GM19395 (cell line): Measurements from ENCODE around the gene TMC4.

Experiments used
- ATAC-seq: cut with Tn5 transposase; IDR thresholded peaks from one replicate; pipeline ENCODE4 v1.9.1; 2021; ENCODE audit warnings: mild to moderate bottlenecking, moderate library complexity; ENCODE audit not compliant: unreplicated experiment

TMC4 gene

GRCh38 chr19:54136086-54136863, 36.7 kb downstream of the TMC4 start:
- ATAC-seq, result peak; percentile 2

DNA sequence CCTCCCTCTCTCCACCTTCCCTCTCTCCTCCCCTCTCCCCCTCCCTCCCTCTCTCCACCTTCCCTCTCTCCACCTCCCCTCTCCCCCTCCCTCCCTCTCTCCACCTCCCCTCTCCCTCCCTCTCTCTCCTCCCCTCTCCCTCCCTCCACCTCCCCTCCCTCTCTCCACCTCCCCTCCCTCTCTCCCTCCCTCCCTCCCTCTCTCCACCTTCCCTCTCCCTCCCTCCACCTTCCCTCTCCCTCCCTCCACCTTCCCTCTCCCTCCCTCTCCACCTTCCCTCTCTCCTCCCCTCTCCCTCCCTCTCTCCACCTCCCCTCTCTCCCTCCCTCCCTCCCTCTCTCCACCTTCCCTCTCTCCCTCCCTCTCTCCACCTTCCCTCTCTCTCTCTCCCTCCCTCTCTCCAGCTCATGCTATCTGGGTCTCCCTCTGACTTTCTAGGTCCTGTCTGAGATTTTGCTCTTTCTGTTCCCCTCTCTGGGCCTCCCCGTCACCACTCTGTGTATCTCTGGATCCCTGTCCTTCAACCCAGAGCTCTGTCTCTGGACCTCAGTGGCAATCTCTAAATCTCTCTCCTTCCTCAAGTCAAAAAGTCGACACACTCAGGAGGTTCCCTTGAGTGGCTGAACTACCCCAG, 38.9 kb downstream of the TMC4 start:
- no peak for ATAC-seq

DNA sequence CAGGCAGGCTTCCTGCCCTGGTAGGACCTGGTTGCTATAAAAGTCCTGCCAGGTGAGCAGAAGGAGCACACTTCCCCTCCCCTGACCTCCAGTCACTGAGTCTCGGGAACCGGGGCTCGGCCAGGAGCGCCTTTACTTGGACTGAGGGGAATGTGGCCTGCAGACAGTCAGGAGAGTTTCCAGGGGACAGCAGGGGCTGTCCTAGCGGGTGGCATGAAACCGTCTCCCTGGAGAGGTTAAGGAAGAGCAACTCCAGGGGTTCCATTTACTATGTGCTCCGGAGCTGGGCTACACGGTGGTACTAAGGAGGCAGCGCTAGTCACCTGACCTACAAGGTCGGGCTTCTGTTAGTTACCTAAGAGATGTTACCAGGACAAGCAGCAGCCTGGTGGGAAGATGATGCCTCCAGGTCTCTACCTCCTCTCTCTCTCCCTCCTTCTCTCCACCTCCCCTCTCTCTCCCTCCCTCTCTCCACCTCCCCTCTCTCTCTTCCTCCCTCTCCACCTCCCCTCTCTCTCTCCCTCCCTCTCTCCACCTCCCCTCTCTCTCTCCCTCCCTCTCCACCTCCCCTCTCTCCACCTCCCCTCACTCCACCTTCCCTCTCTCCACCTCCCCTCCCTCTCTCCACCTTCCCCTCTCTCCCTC, 39.5 kb downstream of the TMC4 start:
- ATAC-seq, result no peak

GRCh38 chr19:54129617-54129996, 43.4 kb downstream of the TMC4 start:
- ATAC-seq, result no peak

GRCh38 chr19:54128796-54129616, 44.0 kb downstream of the TMC4 start:
- no peak for ATAC-seq

DNA sequence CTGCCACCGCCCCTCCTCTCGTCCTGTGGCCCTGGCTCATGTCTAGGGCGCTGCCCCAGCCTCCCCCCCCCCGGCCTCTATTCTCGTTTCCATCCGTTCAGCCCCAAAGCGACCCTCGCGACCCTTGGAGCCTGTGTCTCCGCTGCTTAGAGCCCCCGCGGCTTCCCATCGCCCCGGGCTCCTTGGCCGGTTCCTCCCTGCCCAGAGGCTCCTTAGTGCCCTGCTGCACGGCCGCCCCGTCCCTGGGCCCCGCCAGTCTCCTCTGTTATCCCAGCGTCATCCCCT, 44.6 kb downstream of the TMC4 start:
- ATAC-seq, result no peak

- no peak for ATAC-seq
Observed at GRCh38 chr19:54127688-54128440, 45.1 kb downstream of the TMC4 start.

GRCh38 chr19:54125713-54126112, 47.2 kb downstream of the TMC4 start:
- ATAC-seq, result no peak

DNA sequence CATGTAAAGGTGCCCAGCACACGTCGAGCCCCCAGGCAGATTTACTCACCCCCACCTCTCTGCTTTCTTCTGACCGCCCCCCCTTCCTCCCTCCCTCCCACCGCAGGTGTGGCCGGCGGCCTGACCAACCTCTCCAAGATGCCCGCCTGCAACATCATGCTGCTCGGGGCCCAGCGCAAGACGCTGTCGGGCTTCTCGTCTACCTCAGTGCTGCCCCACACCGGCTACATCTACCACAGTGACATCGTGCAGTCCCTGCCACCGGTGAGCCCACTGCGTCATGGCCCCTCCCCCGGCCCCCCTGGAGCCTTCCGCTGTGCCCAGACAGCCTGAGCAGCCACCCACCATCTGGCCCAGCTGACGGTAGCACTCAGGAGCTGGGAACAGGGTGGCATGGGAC, 48.6 kb downstream of the TMC4 start:
- no peak for ATAC-seq

GRCh38 chr19:54123682-54124081, 49.3 kb downstream of the TMC4 start:
- no peak for ATAC-seq

- ATAC-seq, result no peak
Observed at GRCh38 chr19:54121259-54121658, 51.7 kb downstream of the TMC4 start.

- ATAC-seq, result peak; percentile 82
Observed at GRCh38 chr19:54115109-54116063, 57.6 kb downstream of the TMC4 start, which contains the start of the genes PRPF31 and TFPT. PRPF31 (plus strand) TSS chr19:54115754; CDS start chr19:54118279, 2,525 bp downstream. TFPT (minus strand) TSS chr19:54115657; CDS start chr19:54115269, 388 bp downstream.

DNA sequence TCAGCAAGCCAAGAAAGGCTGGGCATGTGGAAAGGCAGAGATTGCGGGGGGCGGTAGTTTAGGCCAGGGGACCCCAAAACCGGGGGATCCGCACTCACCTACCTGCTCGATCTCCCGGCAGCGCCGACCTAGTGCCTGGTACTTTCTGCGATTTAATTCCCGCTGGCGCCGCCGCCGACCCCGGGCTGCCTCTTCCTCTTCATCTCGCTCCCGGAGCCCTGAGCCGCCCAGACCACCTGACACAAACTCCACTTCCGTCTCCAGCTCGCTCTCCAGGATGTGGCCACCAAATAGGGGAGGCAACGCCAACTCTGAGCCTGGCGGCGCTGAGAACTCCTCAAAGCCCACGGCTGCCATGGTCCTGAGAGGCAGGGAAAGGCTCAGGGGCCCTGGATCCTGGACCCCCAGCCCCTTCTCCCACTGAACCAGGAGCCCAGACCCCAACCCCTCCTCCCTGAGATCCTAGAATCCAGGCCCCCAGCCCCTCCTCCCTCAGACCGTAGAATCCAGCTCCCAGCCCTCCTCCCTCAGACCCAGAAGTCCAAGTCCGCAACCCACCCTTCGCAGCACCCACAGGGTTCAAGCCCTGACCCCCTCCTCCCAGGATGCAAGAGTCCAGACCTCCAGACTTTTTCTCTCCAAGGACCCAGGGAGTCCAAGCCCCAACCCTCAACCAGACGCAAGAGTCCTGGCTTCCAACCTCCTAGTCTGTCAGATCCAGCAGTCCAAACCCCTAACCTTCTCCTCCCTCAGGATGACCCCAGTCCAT, 58.4 kb downstream of the TMC4 start:
- ATAC-seq, result peak; percentile 34
